ENCODE results near the gene JMJD1C. TPM values are rescaled to one million over a fixed set of nuclear protein-coding genes. Genes with fewer than 3 reads are reported as not detected.
A peak's percentile ranks its signal among the peaks of the same experiment; 100 is the strongest.
"Not testable (repeated sequence)": the region's sequence is repeated elsewhere in the genome, so short reads cannot be mapped to it uniquely, and the experiment has no call there.

The JMJD1C gene
- total RNA-seq, 1 experiment from 2014 or later: 108 TPM

GRCh38 chr10:63383141-63383540 is 82.6 kb downstream of the JMJD1C start:
- DNase-seq: no peak
- H3K36me3 ChIP-seq (replicated peaks; ENCODE audit: control insufficient read depth, insufficient read depth, low read length): no peaks in the 10 kb centered on the region
- H3K27me3 ChIP-seq (ENCODE audit: control insufficient read depth, insufficient read depth, low read length): no peaks in the 10 kb centered on the region
- H3K4me3 ChIP-seq (ENCODE audit: insufficient read depth, low read depth, low read length): no peak overlapping the region

- no peaks in the 10 kb centered on the region for H3K36me3 ChIP-seq (replicated peaks; ENCODE audit: control insufficient read depth, insufficient read depth, low read length)
- H3K27me3 ChIP-seq (ENCODE audit: control insufficient read depth, insufficient read depth, low read length): no peaks in the 10 kb centered on the region
- H3K4me3 ChIP-seq (ENCODE audit: insufficient read depth, low read depth, low read length): no peak overlapping the region
- no peak for DNase-seq
Measured at GRCh38 chr10:63382066-63382465, 83.7 kb downstream of the JMJD1C start.

- H3K36me3 ChIP-seq (replicated peaks; ENCODE audit: control insufficient read depth, insufficient read depth, low read length); H3K27me3 ChIP-seq (ENCODE audit: control insufficient read depth, insufficient read depth, low read length); DNase-seq; H3K4me3 ChIP-seq (ENCODE audit: insufficient read depth, low read depth, low read length): not testable (repeated sequence)
Measured at GRCh38 chr10:63377305-63377661, 88.5 kb downstream of the JMJD1C start.

GRCh38 chr10:63376560-63377304 is 89.0 kb downstream of the JMJD1C start:
- H3K27me3 ChIP-seq (ENCODE audit: control insufficient read depth, insufficient read depth, low read length): no peaks in the 10 kb centered on the region
- no peaks in the 10 kb centered on the region for H3K36me3 ChIP-seq (replicated peaks; ENCODE audit: control insufficient read depth, insufficient read depth, low read length)
- no peak for DNase-seq
- no peak overlapping the region for H3K4me3 ChIP-seq (ENCODE audit: insufficient read depth, low read depth, low read length)

GRCh38 chr10:63375859-63376258 is 89.9 kb downstream of the JMJD1C start:
- H3K36me3 ChIP-seq (replicated peaks; ENCODE audit: control insufficient read depth, insufficient read depth, low read length): no peaks in the 10 kb centered on the region
- DNase-seq: no peak
- no peaks in the 10 kb centered on the region for H3K27me3 ChIP-seq (ENCODE audit: control insufficient read depth, insufficient read depth, low read length)
- no peak overlapping the region for H3K4me3 ChIP-seq (ENCODE audit: insufficient read depth, low read depth, low read length)

GRCh38 chr10:63375458-63375857 is 90.3 kb downstream of the JMJD1C start:
- Histone ChIP-seq H3K27me3 (ENCODE audit: control insufficient read depth, insufficient read depth, low read length) (no peaks in the 10 kb centered on the region), H3K36me3 (replicated peaks; ENCODE audit: control insufficient read depth, insufficient read depth, low read length) (no peaks in the 10 kb centered on the region), H3K4me3 (ENCODE audit: insufficient read depth, low read depth, low read length) (no peak overlapping the region)
- DNase-seq: no peak

- Histone ChIP-seq H3K27me3 (ENCODE audit: control insufficient read depth, insufficient read depth, low read length) (no peaks in the 10 kb centered on the region), H3K4me3 (ENCODE audit: insufficient read depth, low read depth, low read length) (no peak overlapping the region), H3K36me3 (replicated peaks; ENCODE audit: control insufficient read depth, insufficient read depth, low read length) (no peaks in the 10 kb centered on the region)
- DNase-seq: no peak
Measured at GRCh38 chr10:63374991-63375390, 90.8 kb downstream of the JMJD1C start.

- H3K36me3 ChIP-seq (replicated peaks; ENCODE audit: control insufficient read depth, insufficient read depth, low read length): no peaks in the 10 kb centered on the region
- no peak overlapping the region for H3K4me3 ChIP-seq (ENCODE audit: insufficient read depth, low read depth, low read length)
- no peak for DNase-seq
- H3K27me3 ChIP-seq (ENCODE audit: control insufficient read depth, insufficient read depth, low read length): no peaks in the 10 kb centered on the region
Measured at GRCh38 chr10:63373176-63373575, 92.6 kb downstream of the JMJD1C start.

- DNase-seq: no peak
- Histone ChIP-seq H3K36me3 (replicated peaks; ENCODE audit: control insufficient read depth, insufficient read depth, low read length) (no peaks in the 10 kb centered on the region), H3K27me3 (ENCODE audit: control insufficient read depth, insufficient read depth, low read length) (no peaks in the 10 kb centered on the region), H3K4me3 (ENCODE audit: insufficient read depth, low read depth, low read length) (no peak overlapping the region)
Measured at GRCh38 chr10:63369711-63370110, 96.1 kb downstream of the JMJD1C start.

- no peak overlapping the region for H3K4me3 ChIP-seq (ENCODE audit: insufficient read depth, low read depth, low read length)
- no peaks in the 10 kb centered on the region for H3K36me3 ChIP-seq (replicated peaks; ENCODE audit: control insufficient read depth, insufficient read depth, low read length)
- no peak for DNase-seq
Measured at GRCh38 chr10:63368365-63368764, 97.4 kb downstream of the JMJD1C start.

GRCh38 chr10:63366933-63367332 is 98.8 kb downstream of the JMJD1C start:
- DNase-seq: no peak
- H3K36me3 ChIP-seq (replicated peaks; ENCODE audit: control insufficient read depth, insufficient read depth, low read length): no peaks in the 10 kb centered on the region
- H3K27me3 ChIP-seq (ENCODE audit: control insufficient read depth, insufficient read depth, low read length): no peaks in the 10 kb centered on the region
- H3K4me3 ChIP-seq (ENCODE audit: insufficient read depth, low read depth, low read length): no peak overlapping the region

More at GRCh38 chr10:63368365-63368764, 97.4 kb downstream of the JMJD1C start:
- no peaks in the 10 kb centered on the region for H3K27me3 ChIP-seq (ENCODE audit: control insufficient read depth, insufficient read depth, low read length)

GRCh38 chr10:63365976-63366765 is 99.6 kb downstream of the JMJD1C start:
- Histone ChIP-seq H3K36me3 (replicated peaks; ENCODE audit: control insufficient read depth, insufficient read depth, low read length) (no peaks in the 10 kb centered on the region), H3K27me3 (ENCODE audit: control insufficient read depth, insufficient read depth, low read length) (no peaks in the 10 kb centered on the region), H3K4me3 (ENCODE audit: insufficient read depth, low read depth, low read length) (no peak overlapping the region)
- DNase-seq: peak; percentile 2

- no peaks in the 10 kb centered on the region for H3K27me3 ChIP-seq (ENCODE audit: control insufficient read depth, insufficient read depth, low read length)
- DNase-seq: no peak
- no peaks in the 10 kb centered on the region for H3K36me3 ChIP-seq (replicated peaks; ENCODE audit: control insufficient read depth, insufficient read depth, low read length)
- H3K4me3 ChIP-seq (ENCODE audit: insufficient read depth, low read depth, low read length): no peak overlapping the region
Measured at GRCh38 chr10:63364918-63365317, 100.9 kb downstream of the JMJD1C start.

- no peaks in the 10 kb centered on the region for H3K36me3 ChIP-seq (replicated peaks; ENCODE audit: control insufficient read depth, insufficient read depth, low read length)
- DNase-seq: no peak
- H3K4me3 ChIP-seq (ENCODE audit: insufficient read depth, low read depth, low read length): no peak overlapping the region
- no peaks in the 10 kb centered on the region for H3K27me3 ChIP-seq (ENCODE audit: control insufficient read depth, insufficient read depth, low read length)
Measured at GRCh38 chr10:63363951-63364350, 101.8 kb downstream of the JMJD1C start.

GRCh38 chr10:63355682-63356081 is 110.1 kb downstream of the JMJD1C start:
- no peak for DNase-seq
- no peaks in the 10 kb centered on the region for H3K27me3 ChIP-seq (ENCODE audit: control insufficient read depth, insufficient read depth, low read length)
- no peaks in the 10 kb centered on the region for H3K36me3 ChIP-seq (replicated peaks; ENCODE audit: control insufficient read depth, insufficient read depth, low read length)
- no peak overlapping the region for H3K4me3 ChIP-seq (ENCODE audit: insufficient read depth, low read depth, low read length)
